Measurements from ENCODE around the gene RGL3.

- no peak for TF ChIP-seq CTCF (IDR thresholded peaks at IDR 0.05; ENCODE audit: low read length)
- no peak for TF ChIP-seq EZH2 (IDR thresholded peaks at IDR 0.05; ENCODE audit: borderline replicate concordance, low read length)
These were observed 45.8 kb downstream of the RGL3 start for GRCh38 chr19:11373166-11373884.

Measured in OCI-LY1 (cell line).